Mononuclear cell (primary cell): ENCODE measurements around the gene DOCK2. TPM values are rescaled to one million over a fixed set of nuclear protein-coding genes. Genes with fewer than 3 reads are reported as not detected.

Experiments used
- H3K27me3 ChIP-seq: 2 replicates; pipeline ENCODE4 v1.6.0; 2011; ENCODE audit warnings: low read length, control low read depth; ENCODE audit not compliant: insufficient read depth
- H3K4me1 ChIP-seq: 2 replicates; pipeline ENCODE4 v1.5.1; 2011; ENCODE audit warnings: mild to moderate bottlenecking, low read length, control low read depth; ENCODE audit not compliant: insufficient read depth
- H3K4me3 ChIP-seq: 2 replicates; pipeline ENCODE4 v1.5.1; 2011; ENCODE audit warnings: mild to moderate bottlenecking, low read length, moderate library complexity
- H3K9me3 ChIP-seq: 2 replicates; pipeline ENCODE4 v1.5.1; 2011; ENCODE audit warnings: low read depth, mild to moderate bottlenecking, control low read depth, low read length
- total RNA-seq: library from RNA; depleted of rRNA; stranded (reverse); fragments of >200 nt; gene quantifications from one replicate; pipeline ENCODE4 v1.2.3, GENCODE V29; 2012

Gene DOCK2
- total RNA-seq, 1 donor: 244 TPM

- Histone ChIP-seq H3K27me3 (no peaks in the 10 kb centered on the region), H3K4me3 (no peak overlapping the region), H3K4me1 (no peaks in the 10 kb centered on the region), H3K9me3 (no peaks in the 10 kb centered on the region)
These were observed 58.0 kb downstream of the DOCK2 start for GRCh38 chr5:169695025-169695625.

DNA sequence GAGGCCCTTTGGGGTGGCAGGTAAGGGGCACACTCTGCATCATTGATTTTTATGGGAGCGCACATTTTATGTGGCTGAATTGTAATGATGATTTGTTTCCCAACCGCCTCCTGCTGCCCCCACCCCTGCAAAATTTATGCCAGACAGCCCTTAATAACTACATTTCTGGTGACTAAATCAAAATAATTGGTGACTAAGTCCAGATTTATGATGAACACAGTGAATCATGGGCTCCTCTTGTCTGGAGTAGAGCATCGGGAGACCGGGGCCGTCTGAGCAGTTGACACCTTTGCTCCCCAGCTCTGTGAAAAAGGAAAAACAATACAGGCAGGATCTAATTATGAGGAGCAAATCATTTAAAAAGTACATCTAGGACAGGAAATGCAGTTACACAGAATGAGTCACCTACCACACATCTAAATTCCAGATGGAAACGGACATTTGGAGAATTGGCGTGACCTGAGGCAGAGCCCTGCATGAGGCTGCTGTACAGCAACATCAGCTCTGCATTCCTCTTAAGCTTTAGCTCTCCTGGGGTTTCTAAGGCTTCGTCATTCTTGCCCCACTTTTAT lies 58.9 kb downstream of the DOCK2 start:
- no peaks in the 10 kb centered on the region for H3K4me1 ChIP-seq
- H3K27me3 ChIP-seq: no peaks in the 10 kb centered on the region
- H3K9me3 ChIP-seq: no peaks in the 10 kb centered on the region
- no peak overlapping the region for H3K4me3 ChIP-seq

DNA sequence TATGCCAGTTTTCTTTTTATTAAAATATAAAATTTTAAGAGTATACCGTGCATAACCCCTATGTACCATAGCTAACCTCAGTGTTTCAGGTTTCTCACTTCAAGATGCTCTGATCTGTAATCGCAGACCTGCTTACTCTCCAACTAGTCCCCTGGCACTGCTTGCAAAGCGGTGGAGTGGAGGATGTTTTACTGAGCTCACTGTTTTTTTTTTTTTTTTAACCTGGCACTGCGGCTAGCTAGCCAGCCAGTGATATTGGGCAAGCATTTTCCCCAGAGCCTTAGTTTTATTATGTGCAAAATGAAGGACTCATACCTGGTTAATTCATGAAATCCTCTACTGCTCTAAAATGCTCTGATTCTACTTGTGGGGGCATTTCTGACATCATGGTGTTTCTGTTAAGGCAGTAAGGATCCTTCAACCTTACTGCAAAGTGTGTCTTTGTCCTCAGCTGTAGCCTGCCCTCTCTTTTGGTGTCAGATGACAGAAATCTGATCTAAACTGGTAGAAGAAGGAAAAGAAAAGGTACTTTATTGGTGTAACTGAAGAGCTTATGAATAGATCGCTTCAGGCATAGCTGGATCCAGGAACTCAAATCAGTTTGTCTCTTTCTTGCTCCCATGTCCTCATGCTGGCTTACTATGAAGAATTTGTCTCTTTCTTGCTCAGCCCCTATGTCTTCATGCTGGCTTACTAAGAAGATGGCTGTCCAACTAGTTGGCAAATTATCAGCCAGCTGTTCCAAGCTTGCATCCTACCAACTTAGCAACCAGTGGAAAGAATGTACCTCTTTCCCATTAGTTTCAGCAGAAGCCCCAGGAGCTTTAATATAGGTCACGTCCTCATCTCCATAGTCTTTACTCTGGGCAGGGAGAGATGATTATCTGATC lies 59.8 kb downstream of the DOCK2 start:
- Histone ChIP-seq H3K4me1 (no peaks in the 10 kb centered on the region), H3K9me3 (no peaks in the 10 kb centered on the region), H3K27me3 (no peaks in the 10 kb centered on the region), H3K4me3 (no peak overlapping the region)

GRCh38 chr5:169697511-169697890 lies 60.4 kb downstream of the DOCK2 start:
- Histone ChIP-seq H3K27me3 (no peaks in the 10 kb centered on the region), H3K9me3 (no peaks in the 10 kb centered on the region), H3K4me3 (no peak overlapping the region), H3K4me1 (no peaks in the 10 kb centered on the region)

- no peak overlapping the region for H3K4me3 ChIP-seq
- H3K9me3 ChIP-seq: no peaks in the 10 kb centered on the region
- H3K4me1 ChIP-seq: no peaks in the 10 kb centered on the region
- H3K27me3 ChIP-seq: no peaks in the 10 kb centered on the region
These were observed 60.9 kb downstream of the DOCK2 start for GRCh38 chr5:169697976-169698375.

DNA sequence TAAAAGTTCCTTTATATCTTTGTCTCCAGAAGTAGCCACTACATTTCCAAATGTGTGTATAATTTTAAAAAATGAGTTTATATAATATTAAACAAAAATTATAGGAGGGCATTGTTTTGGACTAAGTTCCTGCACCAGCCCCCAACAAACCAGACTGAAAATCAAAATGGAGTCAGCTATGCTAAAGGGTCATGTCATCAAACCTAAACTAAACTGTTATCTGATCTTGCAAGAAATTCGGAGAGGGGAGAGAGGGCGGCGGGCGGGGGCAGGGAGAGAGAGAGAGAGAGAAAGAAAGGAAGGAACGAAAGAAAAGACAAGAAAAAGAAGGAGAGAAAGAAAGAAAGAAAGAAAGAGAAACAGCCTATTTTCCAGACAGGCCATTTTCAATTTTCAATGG lies 63.5 kb downstream of the DOCK2 start:
- Histone ChIP-seq H3K4me1 (no peaks in the 10 kb centered on the region), H3K4me3 (no peak overlapping the region), H3K27me3 (no peaks in the 10 kb centered on the region), H3K9me3 (no peaks in the 10 kb centered on the region)

DNA sequence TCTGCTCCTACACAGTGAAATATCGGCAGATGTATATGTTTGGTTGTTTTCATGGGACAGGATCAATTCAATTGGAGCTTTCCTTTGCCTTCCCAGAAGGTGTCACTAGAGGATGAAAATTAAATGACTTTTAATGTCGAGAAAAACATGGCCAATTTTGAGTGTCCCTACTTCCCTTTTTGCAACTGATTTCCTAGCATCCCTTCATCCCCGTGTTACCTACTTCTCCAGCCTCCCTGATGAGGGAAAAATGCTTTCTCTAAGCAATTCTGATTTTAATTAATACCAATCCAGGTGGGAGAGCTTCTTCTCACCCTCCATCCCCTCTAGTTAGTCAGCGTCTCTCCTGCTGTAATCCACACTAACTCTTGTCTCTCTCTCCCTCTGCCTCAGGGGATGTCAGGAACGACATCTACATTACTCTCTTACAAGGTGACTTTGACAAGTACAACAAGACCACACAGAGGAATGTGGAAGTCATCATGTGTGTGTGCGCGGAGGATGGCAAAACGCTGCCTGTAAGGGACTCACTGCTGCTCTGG lies 64.9 kb downstream of the DOCK2 start:
- Histone ChIP-seq H3K4me3 (no peak overlapping the region), H3K27me3 (no peaks in the 10 kb centered on the region)

GRCh38 chr5:169702693-169703481 lies 65.8 kb downstream of the DOCK2 start:
- no peaks in the 10 kb centered on the region for H3K27me3 ChIP-seq
- H3K4me1 ChIP-seq: no peaks in the 10 kb centered on the region
- H3K9me3 ChIP-seq: no peaks in the 10 kb centered on the region
- H3K4me3 ChIP-seq: no peak overlapping the region

More for the DNA sequence above, 64.9 kb downstream of the DOCK2 start:
- H3K4me1 ChIP-seq: no peaks in the 10 kb centered on the region
- no peaks in the 10 kb centered on the region for H3K9me3 ChIP-seq

DNA sequence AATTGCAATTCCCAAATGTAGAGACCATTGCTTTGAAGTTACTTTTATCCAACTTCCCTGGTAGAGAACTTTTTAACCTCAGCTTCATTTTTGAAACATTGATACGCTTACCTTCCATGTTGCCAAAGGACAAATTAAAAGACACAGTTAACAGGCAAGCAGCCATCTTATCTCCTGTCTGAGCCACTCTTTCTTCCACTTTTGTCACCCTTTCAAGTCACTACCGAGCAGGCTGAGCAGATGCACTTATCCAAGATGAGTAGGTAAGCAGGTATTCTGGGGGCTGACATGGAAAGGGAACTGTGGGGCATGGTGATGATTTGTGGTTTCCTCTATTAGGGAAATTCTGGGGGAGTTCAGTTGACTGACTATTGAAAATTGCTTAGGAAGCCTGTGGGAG lies 66.7 kb downstream of the DOCK2 start:
- H3K27me3 ChIP-seq: no peaks in the 10 kb centered on the region
- H3K4me3 ChIP-seq: no peak overlapping the region
- H3K9me3 ChIP-seq: no peaks in the 10 kb centered on the region
- no peaks in the 10 kb centered on the region for H3K4me1 ChIP-seq

- H3K4me1 ChIP-seq: no peaks in the 10 kb centered on the region
- H3K9me3 ChIP-seq: no peaks in the 10 kb centered on the region
- no peaks in the 10 kb centered on the region for H3K27me3 ChIP-seq
- no peak overlapping the region for H3K4me3 ChIP-seq
These were observed 68.2 kb downstream of the DOCK2 start for GRCh38 chr5:169705322-169705721.

GRCh38 chr5:169706071-169706470 lies 69.0 kb downstream of the DOCK2 start:
- Histone ChIP-seq H3K4me3 (no peak overlapping the region), H3K4me1 (no peaks in the 10 kb centered on the region), H3K9me3 (no peaks in the 10 kb centered on the region), H3K27me3 (no peaks in the 10 kb centered on the region)

DNA sequence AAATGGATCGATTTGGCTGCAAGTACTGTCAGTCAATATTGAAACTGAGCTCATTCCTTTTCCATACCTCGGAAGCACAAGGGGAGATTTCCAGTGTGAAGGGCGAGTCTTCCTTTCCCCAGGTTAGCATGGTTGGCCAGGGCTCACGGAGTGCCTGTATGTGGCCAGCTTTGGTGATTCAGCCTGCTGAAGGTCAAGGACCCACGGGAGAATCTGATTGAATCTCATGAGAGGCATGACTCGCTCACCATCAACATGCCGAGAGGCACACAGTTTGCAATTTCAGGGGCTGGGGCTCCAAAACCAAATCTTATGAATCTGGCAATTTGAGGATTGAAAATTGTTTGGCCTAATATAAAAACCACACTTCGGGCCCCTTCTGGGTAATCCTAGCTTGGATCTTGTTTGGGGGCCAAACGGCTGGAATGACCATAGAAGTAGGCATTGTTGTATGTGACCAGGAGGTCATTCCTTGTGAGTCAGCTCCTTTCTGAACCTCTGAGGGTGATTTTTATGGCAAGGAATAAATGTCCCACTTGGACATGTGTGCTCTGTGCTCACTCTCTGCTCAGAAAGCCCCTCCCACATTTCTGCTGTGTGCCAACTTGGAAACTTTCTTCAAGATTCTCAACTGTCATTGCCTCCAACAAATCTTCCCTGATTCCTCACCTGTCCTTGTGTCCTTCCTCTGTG lies 69.8 kb downstream of the DOCK2 start:
- Histone ChIP-seq H3K4me3 (no peak overlapping the region), H3K27me3 (no peaks in the 10 kb centered on the region), H3K4me1 (no peaks in the 10 kb centered on the region), H3K9me3 (no peaks in the 10 kb centered on the region)

- Histone ChIP-seq H3K9me3 (no peaks in the 10 kb centered on the region), H3K4me3 (no peak overlapping the region), H3K27me3 (no peaks in the 10 kb centered on the region), H3K4me1 (no peaks in the 10 kb centered on the region)
These were observed 70.6 kb downstream of the DOCK2 start for GRCh38 chr5:169707686-169708085.

GRCh38 chr5:169710675-169711074 lies 73.6 kb downstream of the DOCK2 start:
- peaks cover 1% of the 10 kb centered on the region for H3K4me1 ChIP-seq
- H3K27me3 ChIP-seq: no peaks in the 10 kb centered on the region
- no peaks in the 10 kb centered on the region for H3K9me3 ChIP-seq
- H3K4me3 ChIP-seq: no peak overlapping the region
